Measurements from ENCODE around the gene ICAM4.

- TF ChIP-seq HDAC2 (IDR thresholded peaks at IDR 0.05) (peak; percentile 76; the same call in 1 of the 2 replicates), MCM7 (IDR thresholded peaks at IDR 0.05) (no peak), MED1 (CRISPR knock-in tag; IDR thresholded peaks at IDR 0.05; ENCODE audit: borderline replicate concordance) (no peak), ZZZ3 (IDR thresholded peaks at IDR 0.05) (no peak), POLR2A (conservative IDR thresholded peaks at IDR 0.05) (no peak)
- TF ChIP-seq, protein P1, sequence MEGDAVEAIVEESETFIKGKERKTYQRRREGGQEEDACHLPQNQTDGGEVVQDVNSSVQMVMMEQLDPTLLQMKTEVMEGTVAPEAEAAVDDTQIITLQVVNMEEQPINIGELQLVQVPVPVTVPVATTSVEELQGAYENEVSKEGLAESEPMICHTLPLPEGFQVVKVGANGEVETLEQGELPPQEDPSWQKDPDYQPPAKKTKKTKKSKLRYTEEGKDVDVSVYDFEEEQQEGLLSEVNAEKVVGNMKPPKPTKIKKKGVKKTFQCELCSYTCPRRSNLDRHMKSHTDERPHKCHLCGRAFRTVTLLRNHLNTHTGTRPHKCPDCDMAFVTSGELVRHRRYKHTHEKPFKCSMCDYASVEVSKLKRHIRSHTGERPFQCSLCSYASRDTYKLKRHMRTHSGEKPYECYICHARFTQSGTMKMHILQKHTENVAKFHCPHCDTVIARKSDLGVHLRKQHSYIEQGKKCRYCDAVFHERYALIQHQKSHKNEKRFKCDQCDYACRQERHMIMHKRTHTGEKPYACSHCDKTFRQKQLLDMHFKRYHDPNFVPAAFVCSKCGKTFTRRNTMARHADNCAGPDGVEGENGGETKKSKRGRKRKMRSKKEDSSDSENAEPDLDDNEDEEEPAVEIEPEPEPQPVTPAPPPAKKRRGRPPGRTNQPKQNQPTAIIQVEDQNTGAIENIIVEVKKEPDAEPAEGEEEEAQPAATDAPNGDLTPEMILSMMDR (IDR thresholded peaks at IDR 0.05 in 2 of 3, conservative IDR thresholded peaks at IDR 0.05 in 1 of 3; ENCODE audit: insufficient read depth in 2 of 3, low read depth in 1 of 3, low read length in 3 of 3) = no peak
Observed at GRCh38 chr19:10306327-10306726, 19.6 kb downstream of the ICAM4 start.
